Measurements from ENCODE around the gene LDHD.

Gene LDHD

DNA sequence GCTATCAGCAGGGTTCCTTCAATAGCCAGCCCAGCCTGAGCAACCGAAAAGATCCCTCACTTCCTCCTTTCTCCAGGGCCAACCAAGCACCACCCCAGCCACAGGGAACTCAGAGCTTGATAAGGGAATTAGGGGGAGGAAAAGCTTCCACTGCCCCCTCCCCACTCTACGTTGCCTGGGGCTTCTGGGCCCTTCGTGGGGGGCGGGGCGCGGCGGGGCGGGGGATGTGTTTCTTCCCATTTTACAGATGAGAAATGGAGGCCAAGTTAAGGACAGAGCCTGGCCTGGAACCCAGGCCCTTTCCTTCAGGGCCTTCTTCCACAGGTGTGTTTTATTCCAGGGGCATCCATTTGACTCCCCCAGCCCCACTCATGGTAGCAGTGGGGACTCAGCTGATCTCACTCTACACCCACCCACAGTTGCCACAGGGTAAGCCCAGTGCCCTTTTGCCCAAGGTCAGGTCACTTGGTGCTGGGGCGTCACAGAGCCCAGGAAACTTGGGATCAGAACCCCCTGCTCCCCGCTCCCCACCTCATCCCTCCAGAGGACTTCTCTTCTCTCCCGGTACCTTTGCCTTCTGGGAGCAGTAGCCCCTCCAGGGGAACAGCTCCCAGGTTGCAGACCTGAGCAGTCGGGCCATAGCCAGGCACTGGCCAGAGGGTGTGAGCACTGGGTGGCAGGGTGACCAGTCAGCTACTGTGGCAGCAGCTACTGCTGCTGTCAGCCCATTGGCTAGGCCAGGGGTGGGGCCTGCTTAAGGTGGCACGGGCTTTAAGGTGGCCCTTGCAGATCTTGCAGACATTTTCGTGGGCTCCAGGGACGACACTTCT lies at the start of gene LDHD:
TSS of gene LDHD (minus strand) at position 700 of the 830 bp plus-strand sequence. CDS start at position 640, 60 bp downstream.
- H4K20me1 ChIP-seq (ENCODE audit: insufficient read depth) = no peaks in the 10 kb centered on the region
- H3K4me3 ChIP-seq (IDR thresholded peaks at IDR 0.05; ENCODE audit: insufficient read depth, low read depth, low read length) = no peak within 1 kb of the TSS
- no peak within 1 kb of the TSS for H3K27ac ChIP-seq
- H3K36me3 ChIP-seq (ENCODE audit: insufficient read depth) = no peaks in the 10 kb centered on the region
- no peaks in the 10 kb centered on the region for H3K27me3 ChIP-seq (ENCODE audit: insufficient read depth, low read depth)
- TF ChIP-seq, protein P1, sequence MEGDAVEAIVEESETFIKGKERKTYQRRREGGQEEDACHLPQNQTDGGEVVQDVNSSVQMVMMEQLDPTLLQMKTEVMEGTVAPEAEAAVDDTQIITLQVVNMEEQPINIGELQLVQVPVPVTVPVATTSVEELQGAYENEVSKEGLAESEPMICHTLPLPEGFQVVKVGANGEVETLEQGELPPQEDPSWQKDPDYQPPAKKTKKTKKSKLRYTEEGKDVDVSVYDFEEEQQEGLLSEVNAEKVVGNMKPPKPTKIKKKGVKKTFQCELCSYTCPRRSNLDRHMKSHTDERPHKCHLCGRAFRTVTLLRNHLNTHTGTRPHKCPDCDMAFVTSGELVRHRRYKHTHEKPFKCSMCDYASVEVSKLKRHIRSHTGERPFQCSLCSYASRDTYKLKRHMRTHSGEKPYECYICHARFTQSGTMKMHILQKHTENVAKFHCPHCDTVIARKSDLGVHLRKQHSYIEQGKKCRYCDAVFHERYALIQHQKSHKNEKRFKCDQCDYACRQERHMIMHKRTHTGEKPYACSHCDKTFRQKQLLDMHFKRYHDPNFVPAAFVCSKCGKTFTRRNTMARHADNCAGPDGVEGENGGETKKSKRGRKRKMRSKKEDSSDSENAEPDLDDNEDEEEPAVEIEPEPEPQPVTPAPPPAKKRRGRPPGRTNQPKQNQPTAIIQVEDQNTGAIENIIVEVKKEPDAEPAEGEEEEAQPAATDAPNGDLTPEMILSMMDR (conservative IDR thresholded peaks at IDR 0.05; ENCODE audit: low read depth, low read length) = no peak
- H3K4me1 ChIP-seq (ENCODE audit: low read depth, poor library complexity, severe bottlenecking) = no peaks in the 10 kb centered on the region
- no peaks in the 10 kb centered on the region for H3K79me2 ChIP-seq (ENCODE audit: insufficient read depth, low read depth)
- no peak within 1 kb of the TSS for H3K4me2 ChIP-seq
- no peak within 1 kb of the TSS for H2AFZ ChIP-seq (ENCODE audit: low read depth)
- H3K9ac ChIP-seq = no peak within 1 kb of the TSS

DNA sequence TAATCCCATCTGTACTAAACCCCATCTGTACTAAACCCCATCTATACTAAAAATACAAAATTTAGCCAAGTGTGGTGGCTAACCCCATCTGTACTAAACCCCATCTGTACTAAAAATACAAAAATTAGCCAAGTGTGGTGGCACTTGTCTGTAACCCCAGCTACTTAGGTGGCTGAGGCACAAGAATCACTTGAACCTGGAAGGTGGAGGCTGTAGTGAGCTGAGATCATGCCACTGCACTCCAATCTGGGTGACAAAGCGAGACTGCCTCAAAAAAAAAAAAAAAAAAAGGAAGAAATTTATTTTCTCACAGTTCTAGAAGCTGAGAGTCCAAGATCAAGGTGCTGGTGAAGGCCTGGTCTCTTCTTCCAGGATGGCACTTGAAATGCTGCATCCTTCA lies 43.8 kb upstream of the LDHD start:
- H2AFZ ChIP-seq (ENCODE audit: low read depth) = no peak overlapping the region
- H3K4me2 ChIP-seq = no peak overlapping the region
- H3K4me1 ChIP-seq (ENCODE audit: low read depth, poor library complexity, severe bottlenecking) = no peaks in the 10 kb centered on the region
- TF ChIP-seq, protein P1 (conservative IDR thresholded peaks at IDR 0.05; ENCODE audit: low read depth, low read length) = no peak
- H3K36me3 ChIP-seq (ENCODE audit: insufficient read depth) = no peaks in the 10 kb centered on the region
- H3K27ac ChIP-seq = no peak overlapping the region
- H3K27me3 ChIP-seq (ENCODE audit: insufficient read depth, low read depth) = no peaks in the 10 kb centered on the region
- H3K79me2 ChIP-seq (ENCODE audit: insufficient read depth, low read depth) = no peaks in the 10 kb centered on the region
- H4K20me1 ChIP-seq (ENCODE audit: insufficient read depth) = no peaks in the 10 kb centered on the region
- no peak overlapping the region for H3K4me3 ChIP-seq (IDR thresholded peaks at IDR 0.05; ENCODE audit: insufficient read depth, low read depth, low read length)
- H3K9ac ChIP-seq = no peak overlapping the region

DNA sequence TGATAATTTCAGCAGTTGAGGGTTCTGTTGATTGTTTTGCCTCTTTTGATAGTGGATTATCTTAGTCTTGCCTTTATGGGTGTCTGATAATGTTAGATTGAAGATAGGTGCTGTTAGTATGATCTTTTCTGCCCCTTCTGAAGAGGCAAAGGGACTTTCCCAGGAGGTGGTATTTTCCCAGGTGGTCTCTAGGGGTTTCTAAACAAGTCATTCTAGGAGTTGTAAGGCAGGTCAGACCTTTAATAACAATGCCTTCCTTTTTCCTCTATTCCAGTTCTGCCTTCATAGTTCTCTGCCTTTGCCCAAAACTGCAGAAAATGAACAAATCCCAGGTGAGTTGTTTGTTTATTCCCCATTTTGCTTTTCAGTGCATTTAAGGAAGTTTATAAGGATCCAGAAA lies 36.1 kb upstream of the LDHD start:
- H3K79me2 ChIP-seq (ENCODE audit: insufficient read depth, low read depth) = peaks cover 19% of the 10 kb centered on the region; the same call in 1 of the 2 replicates
- no peaks in the 10 kb centered on the region for H3K27me3 ChIP-seq (ENCODE audit: insufficient read depth, low read depth)
- H3K4me2 ChIP-seq = no peak overlapping the region
- TF ChIP-seq, protein P1 (conservative IDR thresholded peaks at IDR 0.05; ENCODE audit: low read depth, low read length) = no peak
- H3K9ac ChIP-seq = no peak overlapping the region
- no peak overlapping the region for H3K27ac ChIP-seq
- no peak overlapping the region for H3K4me3 ChIP-seq (IDR thresholded peaks at IDR 0.05; ENCODE audit: insufficient read depth, low read depth, low read length)
- H3K36me3 ChIP-seq (ENCODE audit: insufficient read depth) = peaks cover 3% of the 10 kb centered on the region; the same call in 1 of the 2 replicates
- H2AFZ ChIP-seq (ENCODE audit: low read depth) = no peak overlapping the region
- no peaks in the 10 kb centered on the region for H4K20me1 ChIP-seq (ENCODE audit: insufficient read depth)
- peaks cover 6% of the 10 kb centered on the region for H3K4me1 ChIP-seq (ENCODE audit: low read depth, poor library complexity, severe bottlenecking)

DNA sequence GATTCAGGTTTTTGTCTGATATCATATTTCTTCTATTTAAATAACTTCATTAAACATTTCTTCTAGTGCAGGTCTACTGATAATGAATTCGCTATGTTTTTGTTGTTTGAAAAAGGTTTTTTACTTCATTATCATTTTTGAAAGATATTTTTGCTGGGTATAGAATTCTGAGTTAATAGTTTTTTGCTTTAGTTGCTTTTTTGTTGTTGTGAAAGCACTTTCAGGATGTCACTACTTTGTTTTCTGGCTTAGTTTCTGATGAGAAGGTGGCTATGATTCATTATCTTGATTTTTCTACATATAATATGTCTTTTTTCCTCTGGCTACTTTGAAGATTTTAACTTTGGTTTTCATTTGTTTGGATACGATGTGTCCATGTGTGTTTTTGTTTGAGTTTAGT lies 35.2 kb upstream of the LDHD start:
- Histone ChIP-seq H3K36me3 (ENCODE audit: insufficient read depth) (peaks cover 3% of the 10 kb centered on the region; the same call in 1 of the 2 replicates), H2AFZ (ENCODE audit: low read depth) (no peak overlapping the region), H3K4me2 (no peak overlapping the region), H3K27me3 (ENCODE audit: insufficient read depth, low read depth) (no peaks in the 10 kb centered on the region), H3K27ac (no peak overlapping the region), H3K4me1 (ENCODE audit: low read depth, poor library complexity, severe bottlenecking) (peaks cover 6% of the 10 kb centered on the region), H3K9ac (no peak overlapping the region), H3K4me3 (IDR thresholded peaks at IDR 0.05; ENCODE audit: insufficient read depth, low read depth, low read length) (no peak overlapping the region), H4K20me1 (ENCODE audit: insufficient read depth) (no peaks in the 10 kb centered on the region), H3K79me2 (ENCODE audit: insufficient read depth, low read depth) (peaks cover 19% of the 10 kb centered on the region; the same call in 1 of the 2 replicates)
- TF ChIP-seq, protein P1 (conservative IDR thresholded peaks at IDR 0.05; ENCODE audit: low read depth, low read length) = no peak
